Immature natural killer cell (primary cell): Measurements from ENCODE around the gene CASP6. TPM values are rescaled to one million over a fixed set of nuclear protein-coding genes. Genes with fewer than 3 reads are reported as not detected.

Experiments used
- DNase-seq, 3 donors: peaks; one replicate each; pipeline ENCODE4 v3.0.0; 2022; ENCODE audit warnings: mixed read lengths in 1 of 3
- H3K27ac Mint-ChIP-seq, 6 donors: one replicate each; pipeline ENCODE4 v1.8.0; 2020; ENCODE audit warnings: mixed read lengths in 6 of 6, mild to moderate bottlenecking in 5 of 6, inconsistent platforms in 4 of 6, moderate library complexity in 3 of 6
- H3K27me3 Mint-ChIP-seq, 3 donors: one replicate each; pipeline ENCODE4 v1.8.0; 2020 to 2021; ENCODE audit warnings: low read depth in 3 of 3, mild to moderate bottlenecking in 3 of 3, mixed read lengths in 3 of 3, moderate library complexity in 3 of 3, inconsistent platforms in 1 of 3
- H3K36me3 Mint-ChIP-seq, 3 donors: one replicate each; pipeline ENCODE4 v1.8.0; 2020; ENCODE audit warnings: mixed read lengths in 3 of 3, inconsistent platforms in 2 of 3, mild to moderate bottlenecking in 2 of 3
- H3K4me1 Mint-ChIP-seq, 2 donors: one replicate each; pipeline ENCODE4 v1.8.0; 2020; ENCODE audit warnings: inconsistent platforms in 2 of 2, mild to moderate bottlenecking in 2 of 2, mixed read lengths in 2 of 2, moderate library complexity in 1 of 2
- H3K4me3 Mint-ChIP-seq, 5 donors: one replicate each; pipeline ENCODE4 v1.8.0; 2020; ENCODE audit warnings: mild to moderate bottlenecking in 5 of 5, mixed read lengths in 5 of 5, inconsistent platforms in 3 of 5, moderate library complexity in 3 of 5
- H3K9me3 Mint-ChIP-seq, 6 donors: one replicate each; pipeline ENCODE4 v1.8.0; 2020; ENCODE audit warnings: mild to moderate bottlenecking in 6 of 6, mixed read lengths in 6 of 6, inconsistent platforms in 4 of 6, moderate library complexity in 3 of 6
- polyA plus RNA-seq, 3 donors: library from polyadenylated mRNA; unstranded; fragments of 300-500 nt; fragmentation: Illumina TruSeq; gene quantifications; one replicate each; pipeline ENCODE4 v1.2.3, GENCODE V29; 2021

The CASP6 gene
- polyA plus RNA-seq, 3 donors from 2014 or later = 15.5 to 22.6 (median 17.9) TPM

GRCh38 chr4:109730619-109731545 lies 27.6 kb upstream of the CASP6 start:
- Mint-ChIP-seq H3K36me3 (peaks cover 0 to 3% (median 0%) of the 10 kb centered on the region in 3 donors), H3K27ac (peak overlapping the region; percentile 28 to 81 (median 69)), H3K4me1 (peaks cover 19 to 26% of the 10 kb centered on the region in 2 donors), H3K27me3 (peaks cover 0 to 8% (median 4%) of the 10 kb centered on the region in 3 donors), H3K9me3 (no peaks in the 10 kb centered on the region), H3K4me3 (peak overlapping the region; percentile 85 to 89 (median 87))
- no peak for DNase-seq

GRCh38 chr4:109729718-109730618 lies 26.7 kb upstream of the CASP6 start, which contains the start of gene PLA2G12A:
PLA2G12A (minus strand) TSS chr4:109730070; CDS start chr4:109729809, 261 bp downstream.
- Mint-ChIP-seq H3K4me3 (peak within 1 kb of the TSS; percentile 87 to 93 (median 90)), H3K27ac (peak within 1 kb of the TSS; percentile 71 to 86 (median 73)), H3K27me3 (peaks cover 0 to 5% (median 4%) of the 10 kb centered on the region in 3 donors), H3K4me1 (peaks cover 19 to 26% of the 10 kb centered on the region in 2 donors), H3K36me3 (peaks cover 0 to 6% (median 0%) of the 10 kb centered on the region in 3 donors), H3K9me3 (no peaks in the 10 kb centered on the region)
- DNase-seq = peak; percentile 76 to 80 (median 80)

GRCh38 chr4:109729117-109729717 lies 26.0 kb upstream of the CASP6 start:
- no peak for DNase-seq
- Mint-ChIP-seq H3K27ac (peak overlapping the region; percentile 55 to 86 (median 73)), H3K9me3 (no peaks in the 10 kb centered on the region), H3K4me1 (peaks cover 19 to 26% of the 10 kb centered on the region in 2 donors), H3K4me3 (peak overlapping the region; percentile 87 to 93 (median 90)), H3K36me3 (peaks cover 0 to 10% (median 3%) of the 10 kb centered on the region in 3 donors), H3K27me3 (peaks cover 0 to 5% (median 4%) of the 10 kb centered on the region in 3 donors)

GRCh38 chr4:109728385-109728784 lies 25.1 kb upstream of the CASP6 start:
- DNase-seq = no peak
- peaks cover 0 to 10% (median 3%) of the 10 kb centered on the region in 3 donors for H3K36me3 Mint-ChIP-seq
- H3K4me1 Mint-ChIP-seq = peaks cover 19 to 26% of the 10 kb centered on the region in 2 donors
- H3K27me3 Mint-ChIP-seq = peaks cover 0 to 4% (median 3%) of the 10 kb centered on the region in 3 donors
- no peaks in the 10 kb centered on the region for H3K9me3 Mint-ChIP-seq
- peak overlapping the region in 1 of 6 donors; percentile 72 for H3K27ac Mint-ChIP-seq
- peak overlapping the region in 3 of 5 donors; percentile 87 to 93 (median 90) for H3K4me3 Mint-ChIP-seq

DNA sequence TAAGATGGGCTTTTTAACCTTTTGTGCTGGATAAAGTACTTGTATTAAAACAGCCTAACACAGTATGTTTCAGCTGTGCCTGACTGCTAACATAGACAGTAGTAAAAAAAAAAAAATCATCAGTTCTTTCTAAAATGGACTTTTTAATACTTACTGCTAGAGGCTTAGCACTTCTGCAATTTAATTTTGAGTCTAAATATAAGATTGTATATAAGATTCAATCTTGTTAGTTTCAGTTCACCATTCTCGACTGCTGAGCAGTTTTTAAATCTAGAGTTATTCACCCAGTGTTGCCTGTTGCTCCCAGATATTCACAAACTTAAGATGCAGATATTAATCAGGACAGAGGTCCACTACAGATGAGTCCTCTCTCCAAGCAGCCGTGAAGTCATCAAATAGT lies 19.9 kb upstream of the CASP6 start:
- H3K4me3 Mint-ChIP-seq = no peak overlapping the region
- peaks cover 0 to 1% (median 0%) of the 10 kb centered on the region in 3 donors for H3K27me3 Mint-ChIP-seq
- DNase-seq = no peak
- H3K36me3 Mint-ChIP-seq = peaks cover 0 to 16% (median 3%) of the 10 kb centered on the region in 3 donors
- peaks cover 4 to 5% of the 10 kb centered on the region in 2 donors for H3K4me1 Mint-ChIP-seq
- H3K27ac Mint-ChIP-seq = no peak overlapping the region
- no peaks in the 10 kb centered on the region for H3K9me3 Mint-ChIP-seq

DNA sequence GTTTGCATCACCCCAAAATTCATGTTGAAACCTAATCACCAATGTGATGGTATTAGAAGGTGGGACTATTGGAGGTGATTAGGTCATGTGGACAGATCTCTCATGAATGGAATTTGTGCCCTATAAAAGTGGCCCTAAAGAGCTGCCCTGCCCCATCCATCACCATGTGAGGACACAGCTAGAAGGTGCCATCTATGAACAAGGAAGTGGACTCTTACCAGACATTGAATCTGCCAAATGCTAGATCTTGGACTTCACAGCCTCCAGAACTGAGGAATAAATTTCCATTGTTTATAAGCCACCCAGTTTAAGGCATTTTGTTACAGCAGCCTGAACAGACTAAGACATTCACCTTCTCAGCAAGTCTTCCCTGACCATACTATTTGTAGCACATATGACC lies 19.1 kb upstream of the CASP6 start:
- no peaks in the 10 kb centered on the region for H3K9me3 Mint-ChIP-seq
- H3K4me3 Mint-ChIP-seq = no peak overlapping the region
- H3K4me1 Mint-ChIP-seq = no peaks in the 10 kb centered on the region
- peaks cover 0 to 1% (median 0%) of the 10 kb centered on the region in 3 donors for H3K27me3 Mint-ChIP-seq
- peak overlapping the region in 1 of 6 donors; percentile 36 for H3K27ac Mint-ChIP-seq
- no peak for DNase-seq
- peaks cover under 1 to 16% (median 3%) of the 10 kb centered on the region in 3 donors for H3K36me3 Mint-ChIP-seq

GRCh38 chr4:109721033-109721432 lies 17.8 kb upstream of the CASP6 start:
- H3K9me3 Mint-ChIP-seq = no peaks in the 10 kb centered on the region
- no peak for DNase-seq
- peaks cover 3 to 21% (median 13%) of the 10 kb centered on the region in 3 donors for H3K36me3 Mint-ChIP-seq
- no peak overlapping the region for H3K27ac Mint-ChIP-seq
- peaks cover 0 to under 1% (median 0%) of the 10 kb centered on the region in 3 donors for H3K27me3 Mint-ChIP-seq
- H3K4me1 Mint-ChIP-seq = no peaks in the 10 kb centered on the region
- no peak overlapping the region for H3K4me3 Mint-ChIP-seq

- Mint-ChIP-seq H3K27me3 (no peaks in the 10 kb centered on the region), H3K9me3 (no peaks in the 10 kb centered on the region), H3K36me3 (peaks cover 3 to 18% (median 16%) of the 10 kb centered on the region in 3 donors), H3K4me1 (no peaks in the 10 kb centered on the region), H3K4me3 (no peak overlapping the region), H3K27ac (no peak overlapping the region)
- DNase-seq = no peak
Observed at GRCh38 chr4:109719604-109720003, 16.4 kb upstream of the CASP6 start.

DNA sequence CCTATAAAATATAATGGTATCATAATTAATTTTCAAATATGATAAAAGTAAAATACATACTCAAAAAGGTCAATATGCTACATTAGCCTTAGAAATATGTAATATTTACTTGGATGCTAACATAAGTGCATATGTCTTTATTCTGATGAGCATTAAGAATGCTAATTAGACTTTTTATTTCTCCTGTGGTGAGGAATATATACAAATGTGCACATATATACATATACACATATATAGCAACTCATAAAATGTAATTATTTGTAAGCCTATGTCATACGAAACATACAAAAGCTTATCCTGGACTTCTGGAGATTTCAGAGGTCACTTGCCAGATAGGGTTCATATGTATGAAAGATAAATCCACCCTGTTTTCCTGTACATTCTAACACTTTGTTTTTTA lies 15.5 kb upstream of the CASP6 start:
- no peaks in the 10 kb centered on the region for H3K27me3 Mint-ChIP-seq
- H3K4me3 Mint-ChIP-seq = no peak overlapping the region
- H3K4me1 Mint-ChIP-seq = no peaks in the 10 kb centered on the region
- H3K9me3 Mint-ChIP-seq = no peaks in the 10 kb centered on the region
- H3K27ac Mint-ChIP-seq = no peak overlapping the region
- DNase-seq = no peak
- peaks cover 0 to 19% (median 14%) of the 10 kb centered on the region in 3 donors for H3K36me3 Mint-ChIP-seq

DNA sequence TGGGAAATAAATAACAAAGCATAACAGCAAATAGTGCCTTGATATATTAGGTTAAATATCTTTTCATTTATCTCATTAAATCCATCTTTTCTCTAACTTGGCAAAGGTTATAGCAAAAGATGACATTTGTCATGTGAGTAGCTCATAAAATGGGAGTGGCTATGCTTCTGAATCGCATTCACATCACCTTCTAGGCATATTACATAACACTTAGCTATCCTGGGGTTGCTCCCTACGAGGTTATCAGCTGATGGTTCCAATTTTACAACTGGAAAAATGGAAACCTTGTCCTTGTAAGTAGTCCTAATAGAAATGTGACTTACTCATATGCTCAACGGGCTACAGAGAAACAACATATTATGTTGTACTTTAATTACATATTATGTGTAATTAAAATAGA lies 10.3 kb upstream of the CASP6 start:
- Mint-ChIP-seq H3K27me3 (no peaks in the 10 kb centered on the region), H3K4me3 (no peak overlapping the region), H3K27ac (no peak overlapping the region), H3K4me1 (no peaks in the 10 kb centered on the region), H3K9me3 (no peaks in the 10 kb centered on the region), H3K36me3 (peaks cover 5 to 30% (median 11%) of the 10 kb centered on the region in 3 donors)
- no peak for DNase-seq

DNA sequence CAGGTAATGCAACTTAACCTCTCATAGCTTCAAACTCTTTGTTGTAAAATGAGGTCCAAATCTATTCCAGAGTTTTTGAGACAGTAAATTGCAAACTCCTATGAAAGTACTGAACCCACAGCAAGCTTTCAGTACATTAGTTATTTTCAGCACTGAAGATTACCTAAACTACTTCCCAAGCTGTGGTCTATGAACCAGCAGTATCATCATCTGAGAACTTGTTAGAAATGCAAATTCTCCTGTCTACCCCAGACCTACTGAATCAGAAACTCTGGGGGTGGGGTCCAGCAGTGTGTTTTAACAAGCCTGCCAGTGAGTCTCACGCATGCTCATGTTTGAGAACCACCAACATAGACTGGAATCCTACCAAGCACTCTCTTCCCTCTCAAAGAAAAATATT lies 5.7 kb upstream of the CASP6 start:
- Mint-ChIP-seq H3K27ac (no peak overlapping the region), H3K9me3 (no peaks in the 10 kb centered on the region), H3K36me3 (peaks cover 3 to 11% (median 8%) of the 10 kb centered on the region in 3 donors), H3K4me3 (no peak overlapping the region), H3K27me3 (no peaks in the 10 kb centered on the region), H3K4me1 (peaks cover under 1 to 2% of the 10 kb centered on the region in 2 donors)
- no peak for DNase-seq

GRCh38 chr4:109708435-109708834 lies 5.2 kb upstream of the CASP6 start:
- Mint-ChIP-seq H3K4me1 (peaks cover 3 to 7% of the 10 kb centered on the region in 2 donors), H3K27me3 (no peaks in the 10 kb centered on the region), H3K4me3 (no peak overlapping the region), H3K9me3 (no peaks in the 10 kb centered on the region), H3K27ac (no peak overlapping the region), H3K36me3 (peaks cover 3 to 11% (median 8%) of the 10 kb centered on the region in 3 donors)
- no peak for DNase-seq
